Mesenchymal stem cell (in vitro differentiated cells and primary cell): ENCODE results near the gene CHST4. TPM values are rescaled to one million over a fixed set of nuclear protein-coding genes. Genes with fewer than 3 reads are reported as not detected.

Experiments
- DNase-seq: peaks from one replicate; pipeline ENCODE4 v3.0.0-alpha.2; 2013
- H2AFZ ChIP-seq: one replicate; pipeline ENCODE4 v1.6.1; 2013; ENCODE audit warnings: low read depth, mild to moderate bottlenecking, control low read depth, inconsistent platforms, low read length, moderate library complexity
- H2AK5ac ChIP-seq: 2 replicates; pipeline ENCODE4 v1.6.1; 2013; ENCODE audit warnings: low read length, moderate library complexity, mild to moderate bottlenecking, inconsistent platforms; ENCODE audit not compliant: severe bottlenecking
- H2BK120ac ChIP-seq: one replicate; pipeline ENCODE4 v1.6.1; 2013; ENCODE audit warnings: low read depth, mild to moderate bottlenecking, inconsistent platforms, low read length, moderate library complexity
- H2BK12ac ChIP-seq, 2 experiments: one replicate each; pipeline ENCODE4 v1.6.1; 2013; ENCODE audit warnings: inconsistent platforms in 2 of 2, low read length in 2 of 2, mild to moderate bottlenecking in 2 of 2, moderate library complexity in 2 of 2, control low read depth in 1 of 2
- H2BK15ac ChIP-seq: one replicate; pipeline ENCODE4 v1.6.1; 2013; ENCODE audit warnings: mild to moderate bottlenecking, low read depth, inconsistent platforms; ENCODE audit not compliant: poor library complexity, severe bottlenecking
- H2BK5ac ChIP-seq: 2 replicates; pipeline ENCODE4 v1.6.1; 2013; ENCODE audit warnings: low read depth, mild to moderate bottlenecking, low read length, control low read depth, inconsistent platforms; ENCODE audit not compliant: poor library complexity, severe bottlenecking
- H3K14ac ChIP-seq, 2 experiments: one replicate each; pipeline ENCODE4 v1.6.1; 2013; ENCODE audit warnings: inconsistent platforms in 2 of 2, low read length in 2 of 2, control low read depth in 1 of 2, mild to moderate bottlenecking in 1 of 2, moderate library complexity in 1 of 2
- H3K18ac ChIP-seq, 2 experiments: one replicate each; pipeline ENCODE4 v1.6.1; 2013; ENCODE audit warnings: inconsistent platforms in 2 of 2, low read length in 2 of 2, control low read depth in 1 of 2, low read depth in 1 of 2, mild to moderate bottlenecking in 1 of 2
- H3K23ac ChIP-seq, 2 experiments: one replicate each; pipeline ENCODE4 v1.6.1; 2013; ENCODE audit warnings: inconsistent platforms in 2 of 2, low read length in 2 of 2, mild to moderate bottlenecking in 2 of 2, moderate library complexity in 2 of 2, control low read depth in 1 of 2
- H3K27ac ChIP-seq: 2 replicates; pipeline ENCODE4 v1.5.1; 2013; ENCODE audit warnings: mild to moderate bottlenecking, moderate library complexity, low read length, control low read depth, inconsistent platforms; ENCODE audit not compliant: poor library complexity, severe bottlenecking
- H3K27me3 ChIP-seq, 2 experiments: 2 replicates each; pipeline versions ENCODE4 v1.6.1 to v1.7.0; 2013; ENCODE audit warnings: low read length in 2 of 2, mild to moderate bottlenecking in 2 of 2, moderate library complexity in 2 of 2, control low read depth in 1 of 2, inconsistent platforms in 1 of 2; ENCODE audit not compliant: control insufficient read depth in 1 of 2, insufficient read depth in 1 of 2
- H3K36me3 ChIP-seq, 2 experiments: 2 replicates each; pipeline versions ENCODE4 v1.6.1 to v1.7.0; 2013; ENCODE audit warnings: low read length in 2 of 2, control low read depth in 1 of 2, inconsistent platforms in 1 of 2, low read depth in 1 of 2, mild to moderate bottlenecking in 1 of 2; ENCODE audit not compliant: insufficient read depth in 2 of 2, control insufficient read depth in 1 of 2
- H3K4ac ChIP-seq, 2 experiments: one replicate each; pipeline ENCODE4 v1.6.1; 2013; ENCODE audit warnings: inconsistent platforms in 2 of 2, low read length in 2 of 2, mild to moderate bottlenecking in 2 of 2, moderate library complexity in 2 of 2, control low read depth in 1 of 2, low read depth in 1 of 2
- H3K4me1 ChIP-seq: 2 replicates; pipeline ENCODE4 v1.6.1; 2013; ENCODE audit warnings: low read depth, low read length, control low read depth; ENCODE audit not compliant: control insufficient read depth, insufficient read depth
- H3K4me2 ChIP-seq: 2 replicates; pipeline ENCODE4 v1.6.1; 2013; ENCODE audit warnings: low read length, mild to moderate bottlenecking, inconsistent platforms; ENCODE audit not compliant: poor library complexity, severe bottlenecking
- H3K4me3 ChIP-seq, 2 experiments: 2 replicates each; pipeline versions ENCODE4 v1.5.1 to v1.7.0; 2013; ENCODE audit warnings: low read length in 2 of 2, mild to moderate bottlenecking in 2 of 2, control low read depth in 1 of 2, low read depth in 1 of 2; ENCODE audit not compliant: insufficient read depth in 1 of 2
- H3K79me1 ChIP-seq: replicated peaks from 2 replicates; pipeline ENCODE4 v1.6.1; 2013; ENCODE audit warnings: mild to moderate bottlenecking, control low read depth, low read length, inconsistent platforms; ENCODE audit not compliant: poor library complexity, severe bottlenecking
- H3K9ac ChIP-seq: 2 replicates; pipeline ENCODE4 v1.7.0; 2013; ENCODE audit warnings: mild to moderate bottlenecking, low read length, moderate library complexity
- H3K9me3 ChIP-seq: 2 replicates; pipeline ENCODE4 v1.7.0; 2013; ENCODE audit warnings: mild to moderate bottlenecking, low read length; ENCODE audit not compliant: control insufficient read depth
- H4K8ac ChIP-seq: one replicate; pipeline ENCODE4 v1.6.1; 2013; ENCODE audit warnings: inconsistent platforms, mild to moderate bottlenecking, low read length, moderate library complexity
- H4K91ac ChIP-seq: one replicate; pipeline ENCODE4 v1.6.1; 2013; ENCODE audit warnings: mild to moderate bottlenecking, low read length, inconsistent platforms
- WGBS: methylation state at CpG from one replicate; pipeline ENCODE4 v1.1.7; 2013; ENCODE audit warnings: mixed read lengths; 5-methylcytosine and 5-hydroxymethylcytosine counted together
- small RNA-seq: library from polyadenylated mRNA; stranded (forward); fragments of <200 nt; extraction: miRNeasy Mini kit (QIAGEN cat#:217004); gene quantifications from one replicate; pipeline ENCODE3, GENCODE V24; 2013; ENCODE audit warnings: low read depth

CHST4 gene

GRCh38 chr16:71584543-71585317 is 58.5 kb downstream of the CHST4 start:
- Histone ChIP-seq H2BK12ac (no peak overlapping the region), H2BK5ac (no peak overlapping the region), H4K8ac (no peak overlapping the region), H3K79me1 (no peaks in the 10 kb centered on the region), H3K23ac (no peak overlapping the region), H3K36me3 (no peaks in the 10 kb centered on the region), H3K9ac (no peak overlapping the region), H3K9me3 (peaks cover 6% of the 10 kb centered on the region), H3K27me3 (peaks cover 7 to 23% of the 10 kb centered on the region in 2 experiments), H2BK15ac (no peak overlapping the region), H2AK5ac (no peak overlapping the region), H2AFZ (no peak overlapping the region), H4K91ac (no peak overlapping the region), H3K4me2 (no peak overlapping the region), H3K4me1 (no peaks in the 10 kb centered on the region), H3K18ac (no peak overlapping the region), H3K27ac (no peak overlapping the region), H2BK120ac (no peak overlapping the region), H3K14ac (no peak overlapping the region), H3K4ac (no peak overlapping the region), H3K4me3 (no peak overlapping the region)
- no peak for DNase-seq
- 90% methylated on average over 3 of the region's 3 CpGs for WGBS

GRCh38 chr16:71585318-71585703 is 59.1 kb downstream of the CHST4 start:
- Histone ChIP-seq H3K4me1 (no peaks in the 10 kb centered on the region), H2BK12ac (no peak overlapping the region), H3K9me3 (peaks cover 6% of the 10 kb centered on the region), H4K91ac (no peak overlapping the region), H3K36me3 (no peaks in the 10 kb centered on the region), H3K14ac (no peak overlapping the region), H3K9ac (no peak overlapping the region), H3K4me3 (no peak overlapping the region), H4K8ac (no peak overlapping the region), H2AFZ (no peak overlapping the region), H3K79me1 (no peaks in the 10 kb centered on the region), H2BK15ac (no peak overlapping the region), H3K27ac (no peak overlapping the region), H3K23ac (no peak overlapping the region), H3K18ac (no peak overlapping the region), H3K4me2 (no peak overlapping the region), H3K4ac (no peak overlapping the region), H3K27me3 (peaks cover 7 to 24% of the 10 kb centered on the region in 2 experiments), H2BK120ac (no peak overlapping the region), H2BK5ac (no peak overlapping the region), H2AK5ac (no peak overlapping the region)
- no peak for DNase-seq
- WGBS: 60% methylated on average over 4 of the region's 4 CpGs

Small RNA genes within 50 kb of the gene (small RNA-seq; reads per million reads assigned to genes)
- gene RNU6-1061P: not detected
